BLaER1 treated with 17β-estradiol and CSF1 and Interleukin-3, amounts not matched to agents 10 nM and 100 nM (cell line): ENCODE data around the gene SKIL.

Experiments used
- H3K27ac ChIP-seq, 11 experiments: shearing (Covaris generic); formaldehyde crosslinking; 2 replicates each; pipeline ENCODE4 v1.8.1; 2022
- H3K27me3 ChIP-seq, 11 experiments: shearing (Covaris generic); formaldehyde crosslinking; 2 replicates each; pipeline ENCODE4 v1.8.1; 2022
- H3K36me3 ChIP-seq, 11 experiments: shearing (Covaris generic); formaldehyde crosslinking; 2 replicates each; pipeline ENCODE4 v1.8.1; 2022
- H3K4me1 ChIP-seq, 10 experiments: shearing (Covaris generic); formaldehyde crosslinking; 2 replicates each; pipeline ENCODE4 v1.8.1; 2022
- H3K4me2 ChIP-seq, 11 experiments: shearing (Covaris generic); formaldehyde crosslinking; 2 replicates each; pipeline ENCODE4 v1.8.1; 2022
- H3K4me3 ChIP-seq, 10 experiments: shearing (Covaris generic); formaldehyde crosslinking; 2 replicates each; pipeline ENCODE4 v1.8.1; 2022
- H3K9ac ChIP-seq, 11 experiments: shearing (Covaris generic); formaldehyde crosslinking; 2 replicates each; pipeline ENCODE4 v1.8.1; 2022
- H3K9me3 ChIP-seq, 11 experiments: shearing (Covaris generic); formaldehyde crosslinking; replicated peaks in 1 of 11; 2 replicates each; pipeline ENCODE4 v1.8.1; 2022
- H4K20me1 ChIP-seq, 11 experiments: shearing (Covaris generic); formaldehyde crosslinking; 2 replicates each; pipeline ENCODE4 v1.8.1; 2022
- Cebpa-rat ChIP-seq, 11 experiments: shearing (Covaris generic); IDR thresholded peaks; 2 replicates each; pipeline ENCODE4 v1.8.1; 2022

The SKIL gene

DNA sequence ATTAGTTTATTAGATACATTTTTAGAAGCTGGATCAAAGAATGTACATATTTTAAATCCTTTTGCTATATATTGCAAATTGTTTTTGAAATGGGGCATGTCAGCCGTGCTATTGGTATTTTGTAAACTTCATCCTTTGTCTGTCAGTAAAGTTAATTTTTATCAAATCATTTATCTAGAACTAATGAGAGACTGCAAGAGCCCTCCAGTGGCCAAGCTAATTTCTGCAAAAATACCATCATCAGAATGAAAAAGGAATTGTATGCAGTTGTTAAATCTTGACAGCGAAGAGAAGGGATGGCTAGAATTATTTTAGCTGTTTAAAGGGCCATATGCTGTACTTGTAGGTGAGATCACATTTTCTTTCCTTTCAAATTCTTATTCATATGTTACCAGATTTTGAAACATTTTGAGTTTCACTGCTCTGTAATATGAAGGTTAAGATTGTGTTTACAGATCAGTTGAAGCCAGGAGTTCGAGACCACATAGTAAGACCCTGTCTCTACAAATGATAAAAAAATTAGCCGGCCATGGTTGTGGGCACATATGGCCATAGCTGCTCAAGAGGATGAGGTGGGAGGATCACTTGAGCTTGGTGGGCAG, 53.0 kb downstream of the SKIL start:
- no peak for TF ChIP-seq Cebpa-rat (IDR thresholded peaks at IDR 0.05)
- H3K27me3 ChIP-seq: no peaks in the 10 kb centered on the region
- H3K36me3 ChIP-seq: no peaks in the 10 kb centered on the region

GRCh38 chr3:170413291-170413690, 55.8 kb downstream of the SKIL start:
- no peak overlapping the region for H3K4me2 ChIP-seq
- no peak overlapping the region for H3K9ac ChIP-seq
- peaks cover 0 to 1% (median 0%) of the 10 kb centered on the region in 11 experiments; a peak in 2 of 22 replicates for H3K9me3 ChIP-seq
- peaks cover 0 to 14% (median 0%) of the 10 kb centered on the region in 11 experiments; a peak in 2 of 22 replicates for H4K20me1 ChIP-seq
- H3K4me1 ChIP-seq: no peaks in the 10 kb centered on the region
- H3K27ac ChIP-seq: no peak overlapping the region
- H3K36me3 ChIP-seq: no peaks in the 10 kb centered on the region
- H3K4me3 ChIP-seq: no peak overlapping the region
- H3K27me3 ChIP-seq: peaks cover 13 to 20% (median 15%) of the 10 kb centered on the region in 11 experiments
- no peak for TF ChIP-seq Cebpa-rat (IDR thresholded peaks at IDR 0.05)

More for the DNA sequence above, 53.0 kb downstream of the SKIL start:
- Histone ChIP-seq H3K4me1 (no peaks in the 10 kb centered on the region), H3K4me2 (no peak overlapping the region), H3K9me3 (no peaks in the 10 kb centered on the region), H3K9ac (no peak overlapping the region), H3K4me3 (no peak overlapping the region), H3K27ac (no peak overlapping the region), H4K20me1 (0 out of 22 replicates have a peak, but pooled peaks cover 0 to 4% (median 0%) of the 10 kb centered on the region in 11 experiments)

GRCh38 chr3:170414202-170414663, 56.7 kb downstream of the SKIL start:
- no peak overlapping the region for H3K9ac ChIP-seq
- peaks cover 23 to 29% (median 25%) of the 10 kb centered on the region in 11 experiments for H3K27me3 ChIP-seq
- H3K4me3 ChIP-seq: no peak overlapping the region
- no peak overlapping the region for H3K4me2 ChIP-seq
- H3K4me1 ChIP-seq: peaks cover 0 to 8% (median 7%) of the 10 kb centered on the region in 10 experiments; a peak in 10 of 20 replicates
- peaks cover 0 to 11% (median 9%) of the 10 kb centered on the region in 11 experiments; a peak in 14 of 22 replicates for H3K9me3 ChIP-seq
- H4K20me1 ChIP-seq: peaks cover 0 to 23% (median 0%) of the 10 kb centered on the region in 11 experiments; a peak in 4 of 22 replicates
- no peak for TF ChIP-seq Cebpa-rat (IDR thresholded peaks at IDR 0.05)
- no peak overlapping the region for H3K27ac ChIP-seq
- 0 out of 22 replicates have a peak, but pooled peaks cover 0 to 3% (median 0%) of the 10 kb centered on the region in 11 experiments for H3K36me3 ChIP-seq

DNA sequence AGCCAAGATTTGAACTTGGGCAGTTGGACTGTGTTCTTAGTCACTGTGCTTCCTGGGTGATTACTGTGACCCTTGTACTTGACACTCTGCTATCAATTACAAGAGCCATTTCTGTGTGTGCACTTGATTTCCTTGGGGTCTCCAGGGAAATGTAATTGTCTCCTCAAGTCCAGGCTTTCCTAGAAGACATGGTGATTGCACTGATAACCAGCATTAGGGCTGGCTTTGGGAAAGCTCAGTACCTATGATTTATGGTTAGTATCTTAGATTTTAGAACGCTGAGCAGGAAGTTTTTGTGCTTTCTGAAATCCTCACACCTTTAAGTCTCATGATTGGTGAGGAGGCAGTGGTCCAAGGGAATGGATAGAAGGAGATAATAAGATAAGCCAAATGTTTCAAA, 59.6 kb downstream of the SKIL start:
- Histone ChIP-seq H3K9ac (no peak overlapping the region), H3K36me3 (0 out of 22 replicates have a peak, but pooled peaks cover 0 to 3% (median 0%) of the 10 kb centered on the region in 11 experiments), H3K27me3 (peaks cover 42 to 54% (median 47%) of the 10 kb centered on the region in 11 experiments), H3K4me1 (peaks cover 0 to 14% (median 8%) of the 10 kb centered on the region in 10 experiments; a peak in 14 of 20 replicates), H3K4me3 (no peak overlapping the region), H3K9me3 (peaks cover 5 to 25% (median 20%) of the 10 kb centered on the region in 11 experiments; a peak in 19 of 22 replicates), H3K27ac (no peak overlapping the region), H4K20me1 (peaks cover 0 to 31% (median 0%) of the 10 kb centered on the region in 11 experiments; a peak in 5 of 22 replicates), H3K4me2 (no peak overlapping the region)
- no peak for TF ChIP-seq Cebpa-rat (IDR thresholded peaks at IDR 0.05)

GRCh38 chr3:170418422-170419398, 61.2 kb downstream of the SKIL start, which contains the start of gene CLDN11:
Gene CLDN11 (plus strand): TSS chr3:170418868. CDS start chr3:170419067, 199 bp downstream.
- Histone ChIP-seq H3K4me1 (peaks cover 0 to 14% (median 8%) of the 10 kb centered on the region in 10 experiments; a peak in 14 of 20 replicates), H3K36me3 (0 out of 22 replicates have a peak, but pooled peaks cover 0 to 3% (median 0%) of the 10 kb centered on the region in 11 experiments), H3K9me3 (peaks cover 5 to 25% (median 20%) of the 10 kb centered on the region in 11 experiments; a peak in 19 of 22 replicates), H3K4me2 (peak within 1 kb of the TSS; percentile 50 to 82 (median 65); a peak in 21 of 22 replicates), H3K4me3 (peak within 1 kb of the TSS; percentile 19 to 59 (median 46); a peak in 17 of 20 replicates), H4K20me1 (peaks cover 0 to 31% (median 0%) of the 10 kb centered on the region in 11 experiments; a peak in 5 of 22 replicates), H3K9ac (peak within 1 kb of the TSS in 1 of 11 experiments; percentile 28; a peak in 1 of 22 replicates), H3K27me3 (peaks cover 42 to 54% (median 47%) of the 10 kb centered on the region in 11 experiments), H3K27ac (no peak within 1 kb of the TSS)
- TF ChIP-seq Cebpa-rat (IDR thresholded peaks at IDR 0.05): no peak

DNA sequence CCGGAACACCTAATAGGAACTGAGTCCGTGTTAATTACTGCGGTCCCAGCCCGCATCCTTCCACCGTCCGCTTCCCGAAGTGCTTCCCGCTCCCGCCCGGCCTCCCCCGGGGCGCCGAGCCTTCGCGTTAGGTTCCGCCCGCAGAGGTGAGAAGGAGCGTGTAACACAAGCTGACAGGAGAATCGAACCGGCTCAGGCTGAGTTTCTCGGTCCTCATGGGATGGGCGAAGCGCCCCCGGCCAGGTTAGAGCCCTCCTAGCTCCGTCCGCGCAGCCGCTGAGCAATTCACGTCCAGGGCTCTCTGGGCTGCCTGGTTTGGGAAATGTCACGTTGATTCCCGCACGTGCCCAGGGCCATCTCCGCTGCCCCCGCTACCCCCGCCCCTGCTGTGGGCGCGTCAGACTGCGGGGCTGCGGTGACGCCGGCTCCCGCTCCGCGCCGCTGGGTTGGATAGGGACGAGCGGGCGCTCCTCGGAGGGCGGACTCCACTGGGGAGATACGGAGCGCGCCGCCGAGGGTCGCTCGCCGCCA, 62.1 kb downstream of the SKIL start:
- no peak overlapping the region for H3K27ac ChIP-seq
- H3K9ac ChIP-seq: no peak overlapping the region
- H3K4me3 ChIP-seq: peak overlapping the region in 9 of 10 experiments; percentile 11 to 43 (median 27); a peak in 11 of 20 replicates
- H3K4me1 ChIP-seq: peaks cover 0 to 14% (median 8%) of the 10 kb centered on the region in 10 experiments; a peak in 14 of 20 replicates
- H3K27me3 ChIP-seq: peaks cover 42 to 54% (median 47%) of the 10 kb centered on the region in 11 experiments
- H4K20me1 ChIP-seq: peaks cover 0 to 31% (median 0%) of the 10 kb centered on the region in 11 experiments; a peak in 5 of 22 replicates
- no peak for TF ChIP-seq Cebpa-rat (IDR thresholded peaks at IDR 0.05)
- H3K9me3 ChIP-seq: peaks cover 5 to 25% (median 20%) of the 10 kb centered on the region in 11 experiments; a peak in 19 of 22 replicates
- 0 out of 22 replicates have a peak, but pooled peaks cover 0 to 3% (median 0%) of the 10 kb centered on the region in 11 experiments for H3K36me3 ChIP-seq
- peak overlapping the region in 10 of 11 experiments; percentile 22 to 82 (median 53); a peak in 18 of 22 replicates for H3K4me2 ChIP-seq

DNA sequence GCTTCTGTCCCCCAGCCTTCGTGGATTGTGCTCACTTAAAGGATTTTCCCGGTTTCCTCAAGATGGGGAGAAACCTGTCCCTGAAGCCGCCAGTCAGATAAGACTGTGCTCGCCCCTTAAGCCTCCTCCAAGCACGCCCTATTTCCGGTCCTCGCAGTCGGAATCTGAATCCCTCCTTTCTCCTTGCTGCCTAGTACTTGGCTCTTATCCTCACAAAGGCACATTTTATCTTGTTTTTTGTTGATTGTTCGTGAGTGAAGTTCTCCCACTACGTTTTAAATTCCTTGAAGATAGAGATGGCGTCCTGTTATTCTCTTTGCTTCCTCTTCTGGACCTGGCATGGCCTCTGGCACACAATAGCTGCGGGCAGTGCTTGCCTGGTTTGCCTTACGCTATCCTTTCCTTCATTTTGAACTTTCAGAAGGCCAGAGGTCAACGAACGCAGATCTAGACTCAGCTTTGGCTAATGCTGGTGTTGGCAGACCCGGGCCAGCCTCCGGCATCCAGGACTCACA, 62.8 kb downstream of the SKIL start:
- peaks cover 0 to 14% (median 8%) of the 10 kb centered on the region in 10 experiments; a peak in 14 of 20 replicates for H3K4me1 ChIP-seq
- no peak overlapping the region for H3K27ac ChIP-seq
- peaks cover 42 to 54% (median 47%) of the 10 kb centered on the region in 11 experiments for H3K27me3 ChIP-seq
- no peak for TF ChIP-seq Cebpa-rat (IDR thresholded peaks at IDR 0.05)
- peak overlapping the region in 1 of 11 experiments; percentile 30; a peak in 1 of 22 replicates for H3K4me2 ChIP-seq
- H3K9me3 ChIP-seq: peaks cover 5 to 25% (median 20%) of the 10 kb centered on the region in 11 experiments; a peak in 19 of 22 replicates
- no peak overlapping the region for H3K9ac ChIP-seq
- peak overlapping the region in 2 of 10 experiments; percentile 25 to 43; a peak in 2 of 20 replicates for H3K4me3 ChIP-seq
- 0 out of 22 replicates have a peak, but pooled peaks cover 0 to 3% (median 0%) of the 10 kb centered on the region in 11 experiments for H3K36me3 ChIP-seq
- H4K20me1 ChIP-seq: peaks cover 0 to 29% (median 0%) of the 10 kb centered on the region in 11 experiments; a peak in 5 of 22 replicates
